Cerebellar nuclear complex (tissue), 1 donor: ENCODE results near the gene ADGRD1.

Experiments
- DNase-seq, 2 experiments: peaks; one replicate each; lab custom pipeline; 2025; lab: John Stamatoyannopoulos, UW

ADGRD1 gene

DNA sequence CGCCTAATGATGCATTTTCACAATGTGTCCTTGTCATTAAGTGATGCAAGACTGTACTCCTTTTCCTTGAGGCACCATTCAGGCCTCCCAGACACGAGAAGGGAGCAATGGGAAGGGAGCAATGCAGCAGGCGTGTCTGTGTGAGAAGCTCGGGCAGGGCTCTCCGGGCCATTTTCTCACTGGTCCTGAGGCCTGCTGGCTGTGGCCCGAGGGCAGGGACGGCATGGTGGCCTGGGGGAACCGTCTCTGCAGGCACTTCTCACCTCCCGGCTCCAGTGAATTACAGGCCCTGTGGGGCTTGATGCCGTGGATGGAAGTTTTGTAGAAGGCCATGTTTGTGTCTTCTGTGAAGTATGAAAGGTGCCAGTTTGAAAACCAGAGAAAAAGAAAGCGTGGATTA lies 71.0 kb downstream of the ADGRD1 start:
- DNase-seq = no peak

DNA sequence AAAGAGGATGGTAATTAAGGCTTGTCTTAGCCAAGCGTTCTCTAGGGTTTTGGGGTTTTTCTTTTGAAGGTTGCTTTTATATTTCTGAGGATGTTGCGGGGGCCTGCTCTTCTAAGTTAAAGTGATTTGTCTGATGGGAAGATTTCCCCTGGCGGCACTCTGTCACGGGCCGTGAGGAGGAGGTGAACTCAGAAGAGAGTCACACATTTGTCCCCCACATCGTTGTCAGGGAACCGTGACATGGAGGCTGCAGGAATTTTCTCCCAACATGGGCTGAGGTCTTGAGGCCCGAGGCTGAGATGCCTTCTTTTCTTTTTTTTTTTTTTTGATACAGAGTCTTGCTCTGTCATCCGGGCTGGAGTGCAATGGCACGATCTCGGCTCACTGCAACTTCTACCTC lies 71.5 kb downstream of the ADGRD1 start:
- DNase-seq = no peak

DNA sequence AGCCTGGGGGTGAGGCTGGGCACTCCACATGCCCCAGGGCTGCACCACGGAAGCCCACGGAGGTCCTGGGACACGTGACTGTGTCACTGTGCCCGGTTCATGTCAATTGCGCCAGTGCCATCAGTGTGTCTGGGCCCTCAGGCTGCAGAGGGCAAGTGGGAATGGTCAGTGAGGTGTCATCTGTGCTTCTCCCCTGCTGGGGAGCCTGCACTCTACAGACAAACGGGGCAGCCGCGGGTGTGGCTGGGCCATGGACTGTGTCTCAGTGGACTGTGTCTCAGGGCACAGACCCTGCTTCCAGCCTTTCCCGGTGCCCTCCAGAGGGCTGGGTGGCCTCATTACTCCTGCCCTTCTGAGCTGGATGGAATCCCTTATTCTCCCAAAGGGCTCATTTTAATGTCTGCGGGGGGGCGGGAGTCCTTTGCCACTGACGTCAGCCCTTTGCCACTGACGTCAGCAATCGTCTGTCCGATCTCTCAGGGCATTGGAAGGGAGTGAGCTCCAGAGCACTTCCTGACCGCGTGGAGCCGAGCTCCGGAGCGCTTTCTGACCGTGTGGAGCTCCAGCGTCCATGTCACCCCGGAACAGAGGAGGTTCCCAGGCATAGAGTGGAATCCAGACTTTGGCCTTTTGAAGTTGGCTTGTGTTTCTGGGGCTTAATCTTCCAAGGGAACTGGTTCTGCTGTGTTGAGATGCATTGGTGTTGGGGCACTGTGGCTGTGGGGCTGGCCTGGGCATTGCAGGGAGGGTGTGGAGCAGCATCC lies 72.4 kb downstream of the ADGRD1 start:
- no peak for DNase-seq

DNA sequence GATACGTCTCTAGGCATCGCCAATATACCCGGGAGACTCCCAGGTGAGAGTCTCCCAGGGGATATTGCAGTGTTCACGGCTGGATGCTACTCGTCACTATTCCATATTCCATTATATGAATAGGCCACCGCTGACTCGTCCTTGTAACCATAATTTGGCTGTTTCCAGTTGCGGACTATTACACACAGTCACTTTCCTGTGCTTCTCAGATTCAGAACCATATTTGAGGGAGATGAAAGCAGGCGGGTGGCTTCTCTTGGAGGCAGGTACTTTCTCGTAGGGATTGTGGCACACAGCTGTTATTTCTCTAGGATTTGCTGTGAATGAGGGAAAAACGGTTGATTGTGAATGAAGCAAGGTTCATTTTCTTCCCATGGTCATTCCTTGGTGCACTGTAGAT lies 73.0 kb downstream of the ADGRD1 start:
- DNase-seq = no peak

DNA sequence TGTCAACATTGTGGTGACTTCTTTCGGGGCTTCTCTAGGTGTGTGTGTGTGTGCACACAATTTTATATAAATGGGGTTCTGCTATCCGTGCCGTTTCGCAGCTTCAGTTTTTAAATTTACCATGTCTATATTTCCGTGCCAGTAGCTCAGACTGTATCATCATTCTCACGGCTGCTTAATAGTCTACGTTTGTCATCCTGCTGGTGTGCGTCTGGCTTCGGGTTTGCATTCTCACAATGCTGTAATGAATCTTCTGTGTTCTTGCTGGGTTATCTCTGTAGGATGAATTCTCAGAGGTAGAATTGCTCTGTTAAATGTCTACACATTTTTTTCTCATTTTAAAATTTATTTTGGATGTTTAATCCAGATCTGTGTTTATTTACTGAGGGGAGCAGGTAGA lies 73.6 kb downstream of the ADGRD1 start:
- DNase-seq = no peak

DNA sequence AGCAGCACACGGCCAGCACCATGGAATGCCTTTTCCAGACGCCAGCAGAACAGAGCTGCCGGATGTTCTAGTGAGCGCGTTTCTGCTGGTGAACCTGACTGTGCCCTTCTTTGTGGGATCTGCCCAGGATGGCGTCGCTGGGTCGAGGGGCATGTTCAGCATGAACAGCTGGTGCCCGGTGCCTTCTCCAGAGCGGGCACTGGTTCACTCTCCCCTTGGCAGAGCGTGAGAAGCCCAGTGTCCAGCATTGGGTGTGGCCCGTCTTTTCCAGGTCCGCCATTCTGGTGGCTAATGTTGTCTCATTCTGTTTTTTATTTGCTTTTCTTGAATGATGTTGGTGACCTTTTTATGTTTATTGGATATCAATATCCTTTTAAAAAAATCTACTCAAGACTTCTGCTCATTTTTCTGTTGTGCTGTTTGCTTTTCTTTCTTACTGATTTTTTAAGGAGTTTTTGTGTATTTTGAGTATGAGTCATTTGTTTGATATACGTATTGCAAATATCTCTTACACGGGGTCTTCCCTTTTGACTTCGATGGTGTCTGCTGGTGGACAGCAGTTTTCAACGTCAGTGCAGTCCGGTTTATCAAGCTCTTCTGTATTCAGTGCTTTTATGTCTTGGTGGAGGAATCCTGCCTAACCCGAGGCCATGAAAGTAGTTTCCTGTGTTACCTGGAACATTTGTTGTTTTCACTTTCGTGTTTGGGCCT lies 74.3 kb downstream of the ADGRD1 start:
- DNase-seq = no peak

DNA sequence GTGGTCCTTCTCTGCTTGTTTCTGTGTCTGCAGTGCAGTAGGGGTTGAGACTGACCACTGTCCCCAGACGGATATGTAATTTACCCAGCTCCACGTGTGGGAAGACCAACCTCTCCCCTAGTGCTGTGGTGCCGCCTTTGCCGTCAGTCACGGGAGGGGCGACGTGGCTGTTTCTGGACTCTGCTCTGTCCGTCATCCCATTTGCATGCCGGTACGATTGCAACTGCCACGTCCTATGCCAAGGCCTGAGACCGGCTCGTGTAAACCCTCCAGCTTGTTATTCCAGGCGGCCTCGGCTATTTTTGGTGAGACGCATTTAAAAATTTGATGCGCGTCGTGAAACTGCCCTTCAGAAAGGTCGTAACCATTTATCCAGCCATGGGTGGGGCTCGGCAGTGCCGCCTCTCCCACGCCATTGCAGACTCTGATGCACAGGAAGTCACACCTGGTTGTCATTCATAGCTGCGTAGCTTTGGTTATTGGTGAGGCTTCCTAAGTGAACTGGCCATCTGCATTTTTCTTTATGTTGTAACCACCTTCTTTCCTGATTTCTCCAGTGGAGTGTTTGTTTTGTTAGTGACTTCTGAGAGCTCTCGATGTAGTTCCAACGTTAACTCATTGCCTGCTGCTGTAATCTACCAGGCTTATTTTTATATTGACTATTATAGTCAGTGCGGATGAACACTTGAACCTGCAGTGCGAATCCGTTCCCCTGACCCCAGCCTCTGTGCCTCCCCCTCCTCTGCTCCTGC lies 75.1 kb downstream of the ADGRD1 start:
- DNase-seq = no peak

DNA sequence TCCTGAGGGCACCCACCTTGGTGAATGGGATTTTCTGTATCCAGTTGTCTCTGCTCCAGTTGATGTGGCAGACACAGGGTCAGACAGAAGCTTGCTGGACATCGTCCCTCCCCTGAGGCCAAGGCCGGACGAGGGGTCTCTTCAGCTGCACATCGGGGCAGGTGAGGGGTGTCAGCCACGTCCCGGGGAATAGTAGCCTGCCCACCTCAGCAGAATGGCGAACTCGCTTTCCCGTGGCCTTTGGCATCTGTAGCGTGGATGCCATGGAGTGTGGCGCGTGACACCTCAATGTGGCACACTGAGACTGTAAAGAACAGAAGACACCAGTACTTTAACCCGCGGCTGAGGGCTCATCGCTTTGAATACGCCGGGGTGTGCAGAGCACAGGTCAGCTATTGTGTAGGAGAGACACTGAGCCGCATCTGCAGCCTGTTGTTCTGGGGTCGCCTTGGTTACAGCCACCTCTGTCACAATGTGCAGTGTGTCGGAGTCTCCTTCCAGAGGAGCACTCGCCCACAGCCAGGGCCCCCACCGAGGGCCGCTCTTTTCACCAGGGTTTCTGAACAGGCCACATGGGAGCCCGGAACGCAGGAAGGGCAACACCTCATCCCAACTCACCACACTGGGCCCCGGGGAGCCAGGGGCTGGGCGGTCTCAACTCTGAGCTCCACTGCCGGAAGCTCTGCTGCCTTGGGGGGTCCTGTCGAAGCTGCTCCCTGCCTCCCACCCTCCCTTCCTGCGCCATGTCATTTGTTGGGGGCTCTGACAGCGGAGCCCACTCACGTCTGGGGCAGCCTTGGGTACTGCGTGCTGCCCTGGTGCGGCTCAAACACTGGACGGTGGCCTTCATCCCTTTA lies 77.0 kb downstream of the ADGRD1 start:
- no peak for DNase-seq

DNA sequence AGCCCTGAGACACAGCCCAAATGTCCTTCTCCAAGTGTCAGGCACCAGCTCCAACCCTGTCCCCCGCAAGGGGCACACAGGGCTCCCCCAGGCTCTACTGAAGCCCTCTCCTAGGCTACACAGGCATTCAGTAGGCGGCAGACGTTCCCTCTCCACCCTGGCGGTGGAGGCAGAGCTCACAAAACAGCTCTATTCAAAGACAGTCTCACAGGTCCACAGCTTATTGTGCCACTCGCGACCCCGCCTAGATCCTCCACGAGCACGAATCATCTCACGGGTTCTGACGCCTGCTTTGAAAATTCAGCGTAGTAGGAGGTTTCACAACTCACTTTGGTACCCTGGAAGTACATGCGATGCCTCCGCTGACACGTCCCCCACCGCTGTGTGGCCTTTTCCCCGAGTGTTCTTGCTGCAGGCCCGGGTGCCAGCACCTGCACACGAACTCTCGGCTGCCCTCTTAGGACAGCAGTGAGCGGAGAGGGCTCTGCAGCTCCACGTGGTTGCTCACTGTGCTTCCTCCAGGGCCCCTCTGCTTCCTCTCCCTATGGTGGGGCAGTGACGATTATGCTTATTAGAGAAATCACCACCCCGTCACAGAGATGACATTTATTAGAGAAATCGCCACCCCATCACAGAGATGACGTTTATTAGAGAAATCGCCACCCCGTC lies 78.5 kb downstream of the ADGRD1 start:
- DNase-seq = no peak

DNA sequence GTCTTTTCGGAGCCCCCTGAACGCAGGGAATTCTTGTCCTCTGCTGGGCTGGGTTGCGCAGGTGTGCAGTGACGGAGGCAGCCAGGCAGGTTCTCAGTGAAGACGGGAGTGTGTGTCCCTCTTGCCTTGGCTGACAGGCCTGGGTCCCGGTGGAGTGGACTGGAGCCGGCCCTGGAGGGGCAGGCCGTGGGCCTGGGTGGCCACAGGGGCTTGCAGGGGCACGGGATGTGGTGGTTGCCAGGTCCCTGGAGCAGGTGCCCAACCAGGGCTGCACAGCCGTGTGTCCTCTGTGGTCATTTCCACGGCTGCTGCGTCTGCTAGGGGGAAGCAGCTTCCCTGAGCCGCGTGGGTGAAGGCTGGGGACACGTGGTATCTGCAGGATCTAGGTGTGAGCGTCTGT lies 79.8 kb downstream of the ADGRD1 start:
- DNase-seq = no peak

DNA sequence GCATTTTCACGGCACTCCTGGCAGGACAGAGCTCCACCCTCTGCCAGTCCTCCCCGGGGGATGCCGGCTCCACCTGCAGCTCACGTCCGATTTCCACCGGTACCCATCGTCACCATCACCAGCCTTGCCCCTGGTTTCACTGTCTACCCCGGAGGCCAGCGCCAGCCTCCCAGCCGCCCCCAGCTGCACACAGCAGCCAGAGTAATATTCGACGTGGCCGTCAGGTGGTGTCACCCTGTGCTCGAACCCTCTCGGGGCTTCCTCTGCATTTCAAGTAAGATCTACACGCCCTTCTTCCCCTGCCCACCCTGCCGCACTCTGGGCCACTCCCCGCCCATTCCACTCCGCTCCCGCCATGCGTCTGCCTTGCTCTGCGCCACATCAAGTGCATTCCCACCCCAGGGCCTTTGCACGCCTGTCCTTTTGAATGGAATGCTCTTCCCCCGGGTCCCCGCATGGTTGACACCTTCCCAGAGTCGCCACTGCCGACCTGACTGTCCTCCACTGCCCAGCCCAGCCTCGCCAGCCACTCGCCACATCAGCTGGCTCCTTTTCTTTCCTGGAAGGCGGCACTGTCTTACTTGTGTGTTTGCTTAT lies 80.3 kb downstream of the ADGRD1 start:
- DNase-seq = no peak

DNA sequence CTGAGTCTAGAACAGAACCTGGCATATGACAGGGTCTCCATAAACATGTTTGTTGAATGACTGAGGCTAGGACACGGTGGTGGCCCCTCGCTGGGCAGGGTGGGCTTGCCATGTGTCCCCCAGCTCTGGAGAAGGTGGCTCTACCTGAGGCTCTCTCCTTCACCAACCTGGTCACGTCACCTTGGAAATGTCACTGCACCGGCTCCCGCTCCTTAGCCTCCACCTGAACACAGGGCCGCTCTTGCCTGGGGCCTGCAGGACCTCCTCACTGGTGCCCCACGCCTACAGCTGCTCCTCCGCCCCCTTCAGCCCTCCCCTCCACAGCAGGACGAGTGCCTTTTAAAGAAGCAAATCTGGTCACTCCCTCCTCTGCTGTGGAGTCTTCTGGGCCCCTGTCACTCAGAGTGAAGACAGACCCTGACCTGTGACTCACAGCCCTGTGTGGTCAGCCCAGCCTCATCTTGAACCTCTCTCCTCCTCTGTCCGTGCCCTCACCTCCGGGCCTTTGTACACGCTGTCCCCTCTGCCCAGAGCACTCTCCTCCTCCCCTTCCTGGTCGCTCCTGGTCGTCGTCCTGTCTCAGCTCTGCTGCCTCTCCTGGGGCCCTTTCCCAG lies 81.0 kb downstream of the ADGRD1 start:
- DNase-seq = no peak

DNA sequence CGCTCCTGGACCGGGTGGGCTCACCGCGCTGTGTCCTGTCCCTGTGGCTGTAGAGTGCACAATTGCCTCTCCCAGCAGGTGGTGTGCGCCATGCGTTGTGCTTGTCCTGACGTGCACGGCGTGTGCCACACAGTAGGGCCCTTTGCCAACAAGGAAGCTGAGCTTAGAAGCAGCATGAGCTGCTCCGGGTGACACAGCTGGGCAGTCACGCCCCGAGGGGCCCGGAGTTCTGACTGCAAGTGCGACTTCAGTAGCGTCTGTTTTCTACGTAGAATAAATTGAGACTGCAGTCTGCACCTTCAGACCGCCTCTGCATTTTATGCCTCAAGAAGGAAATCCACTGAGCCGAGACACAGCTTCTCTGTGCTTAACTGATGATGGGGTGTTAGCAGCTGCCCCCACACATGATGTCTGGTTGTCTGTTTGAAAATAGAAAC lies 81.6 kb downstream of the ADGRD1 start:
- no peak for DNase-seq

DNA sequence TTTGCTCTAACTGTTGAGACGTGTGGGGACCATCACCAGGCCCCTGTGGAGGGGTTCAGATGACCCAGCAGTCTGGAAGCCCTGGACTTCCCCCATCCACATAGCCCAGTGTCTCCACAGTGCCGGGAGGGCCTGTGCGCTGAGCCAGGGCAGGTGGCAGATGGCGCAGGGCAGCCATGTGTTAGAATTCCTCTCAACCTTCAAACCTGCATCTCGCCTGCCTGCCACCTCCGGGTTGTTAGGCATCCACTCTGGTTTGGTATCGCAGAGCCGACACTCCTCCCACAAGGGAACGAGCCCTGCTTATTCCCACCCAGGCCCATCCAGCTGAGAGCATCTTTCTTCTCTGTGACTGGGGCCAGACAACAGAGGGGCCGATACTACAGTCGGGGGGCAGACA lies 84.5 kb downstream of the ADGRD1 start:
- no peak for DNase-seq

DNA sequence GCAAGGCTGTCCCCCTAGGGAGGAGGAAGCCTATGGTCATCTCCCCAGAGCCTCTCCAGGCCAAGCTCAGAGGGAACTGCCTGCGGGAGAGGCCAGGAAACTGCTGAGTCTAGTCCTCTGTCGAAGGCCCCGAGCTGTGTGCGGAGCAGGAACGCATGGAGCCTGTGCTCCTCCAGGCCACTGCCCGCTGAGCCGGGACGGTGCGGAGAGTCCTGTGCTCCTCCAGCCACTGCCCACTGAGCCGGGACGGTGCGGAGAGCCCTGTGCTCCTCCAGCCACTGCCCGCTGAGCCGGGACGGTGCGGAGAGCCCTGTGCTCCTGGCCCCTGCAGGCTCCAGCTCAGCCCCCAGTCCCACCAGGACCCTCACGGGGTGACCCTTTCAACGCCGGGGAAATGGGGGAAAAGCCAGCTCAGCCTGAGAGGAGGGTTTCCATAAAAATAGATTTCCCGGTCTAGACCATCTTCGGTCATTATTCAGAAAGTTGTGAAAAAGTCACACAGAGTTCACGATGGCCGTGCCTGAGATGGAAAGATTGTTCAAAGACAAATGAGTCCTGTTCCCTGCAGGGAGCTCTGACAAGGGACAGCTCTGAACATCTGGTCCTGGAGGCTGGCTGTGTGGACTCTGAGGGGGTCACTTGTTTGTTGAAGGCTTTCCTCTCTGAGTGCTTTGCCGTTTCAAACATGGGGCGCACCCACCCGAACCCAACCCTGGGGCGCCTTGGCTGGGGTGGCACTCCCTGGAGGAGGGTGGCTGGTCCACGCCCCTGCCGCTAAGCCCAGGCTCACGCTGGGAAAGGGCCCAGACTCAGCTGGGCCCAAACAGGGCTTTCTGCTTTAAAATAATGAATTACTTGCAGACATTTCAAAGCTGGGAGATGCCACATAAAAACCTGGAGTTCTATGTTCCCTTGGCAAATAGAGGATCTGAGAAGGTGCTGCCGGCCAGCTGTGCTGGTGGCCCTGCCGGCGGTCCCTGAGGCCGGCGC lies 85.5 kb downstream of the ADGRD1 start:
- no peak for DNase-seq

DNA sequence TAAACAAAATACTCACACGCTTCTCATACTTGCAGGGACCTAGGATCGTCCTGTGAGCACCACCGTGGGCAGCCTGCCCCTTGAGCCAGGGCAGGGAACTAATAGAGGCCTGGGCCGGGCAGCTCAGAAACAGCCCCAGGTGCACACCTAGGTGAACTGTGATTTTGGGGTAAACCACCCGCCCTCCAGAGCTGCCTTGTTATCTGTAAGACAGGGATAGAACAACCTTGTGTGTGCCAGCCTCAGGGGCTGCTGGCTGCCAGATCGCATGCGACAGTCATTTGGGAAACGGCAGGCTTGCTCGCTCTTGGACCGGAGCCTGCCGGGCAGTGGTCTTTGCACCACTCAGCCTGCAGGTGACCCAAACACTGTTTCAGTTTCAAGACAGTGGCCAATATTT lies 86.8 kb downstream of the ADGRD1 start:
- no peak for DNase-seq

DNA sequence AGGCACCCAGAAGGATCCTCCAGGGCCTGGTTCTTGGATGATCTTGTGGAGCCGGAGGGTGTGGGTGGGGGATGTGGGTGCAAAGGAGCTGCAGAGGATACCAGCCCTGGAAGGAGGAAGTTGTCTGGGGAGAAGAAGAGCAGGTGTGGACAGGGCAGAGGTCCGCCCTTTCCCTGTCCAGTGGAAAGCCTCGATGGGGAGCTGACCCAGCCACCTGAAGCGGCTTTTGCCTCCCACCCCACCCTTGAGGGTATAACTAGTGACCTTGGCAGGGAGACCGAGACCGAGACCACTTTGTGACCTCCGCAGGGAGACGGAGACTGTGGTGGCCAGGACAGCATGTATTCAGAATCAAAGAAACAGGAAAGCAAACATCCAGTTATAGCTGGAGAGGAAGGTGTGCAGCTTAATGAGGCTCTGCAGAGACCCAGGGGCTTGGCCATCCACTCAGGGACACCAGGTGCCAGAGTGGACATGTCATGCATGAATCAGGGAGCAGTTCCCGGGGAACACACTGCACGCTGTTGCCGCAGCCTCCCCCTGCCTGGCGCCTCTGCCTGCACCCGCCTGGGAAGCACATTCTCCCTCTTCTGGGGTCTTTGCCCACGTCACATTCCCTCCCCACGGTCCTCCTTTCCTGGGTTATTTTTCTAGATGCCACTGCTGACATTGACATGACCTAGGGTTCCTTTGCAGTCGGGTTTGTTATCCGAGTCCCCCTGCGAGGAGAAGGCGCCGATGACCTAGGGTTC lies 87.7 kb downstream of the ADGRD1 start:
- DNase-seq = no peak

DNA sequence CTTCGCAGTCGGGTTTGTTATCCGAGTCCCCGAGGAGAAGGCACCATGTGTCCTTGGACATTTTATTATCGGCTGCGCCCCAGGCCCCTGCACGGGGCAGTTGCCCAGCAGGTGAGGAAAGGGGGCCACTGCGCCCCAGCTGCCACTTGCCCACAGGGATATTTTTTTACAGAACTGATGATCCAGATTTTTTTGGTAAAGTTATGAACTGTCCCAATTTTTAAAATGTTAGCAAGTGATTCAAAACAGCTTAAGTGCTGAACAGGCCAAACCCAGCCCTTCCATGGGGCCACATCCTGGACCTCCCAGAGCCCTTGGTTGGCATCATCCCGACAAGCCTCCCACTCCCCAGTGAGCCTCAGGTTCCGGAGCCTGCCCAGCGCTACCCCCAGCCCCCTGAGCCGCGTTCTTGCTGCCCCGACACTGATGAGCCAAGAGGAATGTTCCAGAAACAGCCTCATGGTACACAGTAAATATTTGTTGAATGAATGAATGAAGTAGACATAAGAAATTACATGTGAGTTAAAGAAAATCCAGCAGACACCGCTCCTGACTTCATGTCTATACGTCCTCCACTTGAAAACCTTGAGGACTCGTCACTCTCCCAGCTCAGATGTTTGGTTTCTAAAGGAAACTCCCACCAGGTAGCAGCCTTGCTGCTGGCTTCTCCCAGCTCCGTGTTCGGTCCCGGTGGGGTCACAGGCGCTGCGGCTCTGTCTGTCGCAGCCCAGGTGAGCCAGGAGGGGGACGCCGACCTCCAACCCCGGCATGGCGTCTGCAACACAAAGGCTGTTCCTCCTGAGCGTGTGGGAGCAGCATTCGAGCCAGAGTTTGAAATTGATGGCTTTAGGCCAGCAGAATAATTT lies 88.5 kb downstream of the ADGRD1 start:
- no peak for DNase-seq
